Hepatocyte (in vitro differentiated cells): Measurements from ENCODE around the gene CXCR4. TPM values are rescaled to one million over a fixed set of nuclear protein-coding genes. Genes with fewer than 3 reads are reported as not detected.

ENCODE experiments used
- DNase-seq: peaks from one replicate; pipeline ENCODE4 v3.0.0-alpha.2; 2016; ENCODE audit warnings: low spot score
- H2AFZ ChIP-seq: fragments of 200-600 bp; sonication (generic); 2 replicates; pipeline ENCODE4 v1.6.0; 2016; ENCODE audit warnings: antibody characterized with exemption, mild to moderate bottlenecking
- H3K27ac ChIP-seq: fragments of 200-600 bp; sonication (generic); 2 replicates; pipeline ENCODE4 v1.5.1; 2016; ENCODE audit warnings: mild to moderate bottlenecking
- H3K27me3 ChIP-seq: fragments of 200-600 bp; sonication (generic); 2 replicates; pipeline ENCODE4 v1.6.1; 2016
- H3K36me3 ChIP-seq: fragments of 200-600 bp; sonication (generic); replicated peaks from 2 replicates; pipeline ENCODE4 v1.5.1; 2016; ENCODE audit warnings: low read depth; ENCODE audit not compliant: insufficient read depth
- H3K4me1 ChIP-seq: fragments of 200-600 bp; sonication (generic); 2 replicates; pipeline ENCODE4 v1.5.1; 2016; ENCODE audit warnings: mild to moderate bottlenecking, moderate library complexity; ENCODE audit not compliant: insufficient read depth
- H3K4me2 ChIP-seq: fragments of 200-600 bp; sonication (generic); 2 replicates; pipeline ENCODE4 v1.6.0; 2016
- H3K4me3 ChIP-seq: fragments of 200-600 bp; sonication (generic); 2 replicates; pipeline ENCODE4 v1.5.1; 2016; ENCODE audit warnings: mild to moderate bottlenecking
- H3K79me2 ChIP-seq: fragments of 200-600 bp; sonication (generic); 2 replicates; pipeline ENCODE4 v1.6.0; 2017; ENCODE audit warnings: mild to moderate bottlenecking
- H3K9me2 ChIP-seq: fragments of 200-600 bp; sonication (generic); replicated peaks from 2 replicates; pipeline ENCODE4 v1.6.0; 2017; ENCODE audit warnings: mild to moderate bottlenecking; ENCODE audit not compliant: insufficient read depth
- H3K9me3 ChIP-seq: fragments of 200-600 bp; sonication (generic); 2 replicates; pipeline ENCODE4 v1.5.1; 2016; ENCODE audit warnings: low read depth, mild to moderate bottlenecking
- H4K20me1 ChIP-seq: fragments of 200-600 bp; sonication (generic); 2 replicates; pipeline ENCODE4 v1.6.0; 2016; ENCODE audit warnings: mild to moderate bottlenecking; ENCODE audit not compliant: insufficient read depth, poor library complexity, severe bottlenecking
- CTCF ChIP-seq: fragments of 200-600 bp; sonication (generic); IDR thresholded peaks from 2 replicates; pipeline ENCODE4 v1.5.1; 2016; ENCODE audit warnings: antibody characterized with exemption, mild to moderate bottlenecking; ENCODE audit not compliant: poor library complexity
- EZH2 ChIP-seq: fragments of 200-600 bp; sonication (generic); IDR thresholded peaks from 2 replicates; pipeline ENCODE4 v1.6.1; 2016; ENCODE audit warnings: antibody characterized with exemption, mild to moderate bottlenecking, borderline replicate concordance
- EZH2phosphoT487 ChIP-seq: fragments of 200-600 bp; sonication (generic); IDR thresholded peaks from one replicate; pipeline ENCODE4 v1.6.1; 2018; ENCODE audit warnings: antibody characterized with exemption, mild to moderate bottlenecking, low read depth, moderate library complexity; ENCODE audit not compliant: unreplicated experiment, severe bottlenecking
- WGBS: methylation state at CpG from one replicate; pipeline ENCODE4 v1.1.6; 2016; ENCODE audit warnings: low lambda C conversion rate; ENCODE audit errors: missing lambda C conversion rate; 5-methylcytosine and 5-hydroxymethylcytosine counted together
- polyA plus RNA-seq: library from polyadenylated mRNA; unstranded; fragments of >200 nt; fragmentation: Nextera tagmentation; extraction: Ambion mirVana; gene quantifications from 2 replicates; pipeline ENCODE4 v1.2.1, GENCODE V29; 2016
- total RNA-seq: library from RNA; depleted of rRNA; stranded (reverse); fragments of >200 nt; gene quantifications from 2 replicates; pipeline ENCODE4 v1.2.3, GENCODE V29; 2014

The CXCR4 gene
- total and polyA plus RNA-seq, 2 experiments from 2014 or later, result 3.8 to 6.2 TPM

GRCh38 chr2:136113209-136113971 is 4.6 kb downstream of the CXCR4 start:
- DNase-seq, result no peak
- Histone ChIP-seq H3K9me2 (no peaks in the 10 kb centered on the region), H3K4me1 (peaks cover 13% of the 10 kb centered on the region), H3K27ac (no peak overlapping the region), H3K27me3 (peaks cover 50% of the 10 kb centered on the region), H3K4me2 (no peak overlapping the region), H3K36me3 (no peaks in the 10 kb centered on the region), H3K4me3 (no peak overlapping the region), H3K79me2 (no peaks in the 10 kb centered on the region), H3K9me3 (no peaks in the 10 kb centered on the region), H4K20me1 (no peaks in the 10 kb centered on the region), H2AFZ (no peak overlapping the region)
- no peak for TF ChIP-seq CTCF
- no peak for TF ChIP-seq EZH2phosphoT487
- TF ChIP-seq EZH2, result no peak
- WGBS, result 83% methylated on average over 6 of the region's 6 CpGs

DNA sequence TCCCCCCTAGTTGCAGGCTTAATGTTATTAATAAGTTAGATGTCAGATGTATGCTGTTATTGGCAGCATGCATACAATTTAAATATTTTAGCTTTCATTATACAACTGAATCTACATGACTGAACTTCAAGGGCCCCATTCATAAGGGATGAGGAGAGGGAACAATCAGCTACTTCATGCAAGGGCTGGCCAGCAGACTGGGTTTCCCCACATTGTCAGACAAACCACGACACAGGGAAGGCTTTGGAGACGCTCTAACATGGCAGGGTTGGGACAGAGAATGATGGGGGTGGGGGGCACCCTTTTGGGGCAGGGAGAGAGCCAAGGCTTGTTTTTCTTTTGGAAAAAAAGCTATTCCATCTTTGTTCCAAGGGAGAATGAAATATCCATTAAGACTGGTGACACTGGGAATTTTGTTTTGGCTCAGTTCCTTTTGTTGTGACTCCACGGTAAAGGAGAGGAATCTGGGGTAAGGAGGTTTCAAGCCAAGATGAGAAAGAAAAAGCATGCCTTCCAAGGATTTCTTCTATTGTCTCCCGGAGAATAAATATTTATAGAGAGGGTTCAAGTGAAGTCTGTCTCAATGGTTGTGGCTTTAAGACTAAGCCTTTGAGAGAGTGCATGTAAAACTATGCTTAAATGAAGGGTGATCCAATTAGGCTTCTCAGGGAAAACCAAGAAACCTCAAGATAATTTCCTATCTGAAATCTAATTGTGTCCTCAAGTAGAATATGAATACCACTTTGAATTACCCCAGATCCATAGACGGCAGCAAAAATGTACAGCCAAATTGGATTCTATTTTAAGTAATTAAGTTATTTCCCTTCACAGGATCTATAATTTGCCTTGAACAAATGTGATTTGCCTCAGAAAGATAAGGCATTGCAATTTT is 5.4 kb downstream of the CXCR4 start:
- no peaks in the 10 kb centered on the region for H3K9me2 ChIP-seq
- no peaks in the 10 kb centered on the region for H4K20me1 ChIP-seq
- TF ChIP-seq CTCF (no peak), EZH2phosphoT487 (no peak)
- no peak overlapping the region for H3K4me3 ChIP-seq
- 76% methylated on average over 5 of the region's 5 CpGs for WGBS
- H3K4me1 ChIP-seq, result peaks cover 9% of the 10 kb centered on the region
- H3K4me2 ChIP-seq, result no peak overlapping the region
- no peak overlapping the region for H3K27ac ChIP-seq
- no peaks in the 10 kb centered on the region for H3K79me2 ChIP-seq
- H3K9me3 ChIP-seq, result no peaks in the 10 kb centered on the region
- no peak overlapping the region for H2AFZ ChIP-seq
- no peak for DNase-seq
- H3K27me3 ChIP-seq, result peaks cover 43% of the 10 kb centered on the region
- no peaks in the 10 kb centered on the region for H3K36me3 ChIP-seq

- H3K27me3 ChIP-seq, result peaks cover 35% of the 10 kb centered on the region
These were observed 6.2 kb downstream of the CXCR4 start for GRCh38 chr2:136111711-136112110.

More at GRCh38 chr2:136111711-136112110, 6.2 kb downstream of the CXCR4 start:
- TF ChIP-seq EZH2 (no peak), EZH2phosphoT487 (no peak), CTCF (no peak)
- Histone ChIP-seq H4K20me1 (no peaks in the 10 kb centered on the region), H3K36me3 (no peaks in the 10 kb centered on the region), H3K9me2 (no peaks in the 10 kb centered on the region), H3K4me1 (peaks cover 1% of the 10 kb centered on the region), H3K9me3 (no peaks in the 10 kb centered on the region), H3K4me2 (no peak overlapping the region), H3K79me2 (no peaks in the 10 kb centered on the region), H3K4me3 (no peak overlapping the region), H2AFZ (no peak overlapping the region), H3K27ac (no peak overlapping the region)
- no peak for DNase-seq
- WGBS, result 77% methylated on average over 6 of the region's 6 CpGs
